ENCODE measurements around the gene FUNDC2. TPM values are rescaled to one million over a fixed set of nuclear protein-coding genes. Genes with fewer than 3 reads are reported as not detected.

FUNDC2 gene
- total RNA-seq, 4 donors from 2014 or later: 40.2 to 83.3 (median 59.8) TPM

GRCh38 chrX:155027509-155028066 is 944 bp downstream of the FUNDC2 start:
- Histone ChIP-seq H3K4me3 (peak overlapping the region; percentile 50 to 79 (median 57)), H3K9me3 (no peaks in the 10 kb centered on the region), H3K27me3 (no peaks in the 10 kb centered on the region), H3K36me3 (no peaks in the 10 kb centered on the region), H3K4me1 (peaks cover 0 to 17% (median 0%) of the 10 kb centered on the region in 4 donors), H3K27ac (peak overlapping the region; percentile 91 to 98 (median 95))
- WGBS, 2 donors: 1 to 40% methylated on average over 14 of the region's 14 CpGs
- TF ChIP-seq POLR2A (IDR thresholded peaks at IDR 0.05) (peak in 1 of 2 donors; percentile 41), CTCF (IDR thresholded peaks at IDR 0.05) (no peak), EP300 (IDR thresholded peaks at IDR 0.05) (peak in 1 of 2 donors; percentile 74)
- peak in 1 of 2 donors; percentile 45 for DNase-seq (ENCODE audit: low spot score in 2 of 2)

- Histone ChIP-seq H3K4me1 (peaks cover 0 to 17% (median 0%) of the 10 kb centered on the region in 4 donors), H3K36me3 (no peaks in the 10 kb centered on the region), H3K27ac (peak overlapping the region in 3 of 4 donors; percentile 94 to 98 (median 96)), H3K27me3 (no peaks in the 10 kb centered on the region), H3K4me3 (peak overlapping the region; percentile 50 to 79 (median 57)), H3K9me3 (no peaks in the 10 kb centered on the region)
- no peak for DNase-seq (ENCODE audit: low spot score in 2 of 2)
- no peak for TF ChIP-seq EP300 (IDR thresholded peaks at IDR 0.05)
- TF ChIP-seq CTCF (IDR thresholded peaks at IDR 0.05): no peak
- no peak for TF ChIP-seq POLR2A (IDR thresholded peaks at IDR 0.05)
- 14 to 41% methylated on average over 3 of the region's 3 CpGs for WGBS, 2 donors
Observed at GRCh38 chrX:155028129-155028528, 1.5 kb downstream of the FUNDC2 start.

- H3K36me3 ChIP-seq: no peaks in the 10 kb centered on the region
- no peaks in the 10 kb centered on the region for H3K27me3 ChIP-seq
- peaks cover 0 to 17% (median 0%) of the 10 kb centered on the region in 4 donors for H3K4me1 ChIP-seq
- no peak for DNase-seq (ENCODE audit: low spot score in 2 of 2)
- WGBS, 2 donors: 28 to 63% methylated on average over 2 of the region's 2 CpGs
- H3K27ac ChIP-seq: peak overlapping the region in 3 of 4 donors; percentile 1 to 98 (median 96)
- TF ChIP-seq POLR2A (IDR thresholded peaks at IDR 0.05) (no peak), CTCF (IDR thresholded peaks at IDR 0.05) (no peak), EP300 (IDR thresholded peaks at IDR 0.05) (no peak)
- H3K9me3 ChIP-seq: no peaks in the 10 kb centered on the region
- H3K4me3 ChIP-seq: peak overlapping the region in 1 of 4 donors; percentile 0
Observed at GRCh38 chrX:155028877-155029291, 2.2 kb downstream of the FUNDC2 start.

- Histone ChIP-seq H3K4me1 (peaks cover 0 to 17% (median 0%) of the 10 kb centered on the region in 4 donors), H3K27ac (peak overlapping the region in 2 of 4 donors; percentile 33 to 44), H3K4me3 (no peak overlapping the region), H3K27me3 (no peaks in the 10 kb centered on the region), H3K9me3 (peaks cover 0 to 6% (median 0%) of the 10 kb centered on the region in 4 donors), H3K36me3 (peaks cover 0 to 17% (median 0%) of the 10 kb centered on the region in 3 donors)
- 76 to 82% methylated on average over 5 of the region's 5 CpGs for WGBS, 2 donors
- no peak for DNase-seq (ENCODE audit: low spot score in 2 of 2)
- TF ChIP-seq POLR2A (IDR thresholded peaks at IDR 0.05) (no peak), CTCF (IDR thresholded peaks at IDR 0.05) (no peak), EP300 (IDR thresholded peaks at IDR 0.05) (no peak)
Observed at GRCh38 chrX:155031657-155032056, 5.0 kb downstream of the FUNDC2 start.

- H3K9me3 ChIP-seq: peaks cover 0 to 6% (median 0%) of the 10 kb centered on the region in 4 donors
- TF ChIP-seq POLR2A (IDR thresholded peaks at IDR 0.05) (no peak), EP300 (IDR thresholded peaks at IDR 0.05) (no peak), CTCF (IDR thresholded peaks at IDR 0.05) (no peak)
- H3K27me3 ChIP-seq: no peaks in the 10 kb centered on the region
- DNase-seq (ENCODE audit: low spot score in 2 of 2): no peak
- H3K4me1 ChIP-seq: peaks cover 0 to 4% (median 0%) of the 10 kb centered on the region in 4 donors
- 94 to 97% methylated on average over 4 of the region's 4 CpGs for WGBS, 2 donors
- no peak overlapping the region for H3K27ac ChIP-seq
- no peak overlapping the region for H3K4me3 ChIP-seq
- peaks cover 0 to 22% (median 0%) of the 10 kb centered on the region in 3 donors for H3K36me3 ChIP-seq
Observed at GRCh38 chrX:155035688-155036087, 9.0 kb downstream of the FUNDC2 start.
